ENCODE measurements around the gene SGSH.
"Not testable (repeated sequence)": the region's sequence is repeated elsewhere in the genome, so short reads cannot be mapped to it uniquely, and the experiment has no call there.

Gene SGSH

DNA sequence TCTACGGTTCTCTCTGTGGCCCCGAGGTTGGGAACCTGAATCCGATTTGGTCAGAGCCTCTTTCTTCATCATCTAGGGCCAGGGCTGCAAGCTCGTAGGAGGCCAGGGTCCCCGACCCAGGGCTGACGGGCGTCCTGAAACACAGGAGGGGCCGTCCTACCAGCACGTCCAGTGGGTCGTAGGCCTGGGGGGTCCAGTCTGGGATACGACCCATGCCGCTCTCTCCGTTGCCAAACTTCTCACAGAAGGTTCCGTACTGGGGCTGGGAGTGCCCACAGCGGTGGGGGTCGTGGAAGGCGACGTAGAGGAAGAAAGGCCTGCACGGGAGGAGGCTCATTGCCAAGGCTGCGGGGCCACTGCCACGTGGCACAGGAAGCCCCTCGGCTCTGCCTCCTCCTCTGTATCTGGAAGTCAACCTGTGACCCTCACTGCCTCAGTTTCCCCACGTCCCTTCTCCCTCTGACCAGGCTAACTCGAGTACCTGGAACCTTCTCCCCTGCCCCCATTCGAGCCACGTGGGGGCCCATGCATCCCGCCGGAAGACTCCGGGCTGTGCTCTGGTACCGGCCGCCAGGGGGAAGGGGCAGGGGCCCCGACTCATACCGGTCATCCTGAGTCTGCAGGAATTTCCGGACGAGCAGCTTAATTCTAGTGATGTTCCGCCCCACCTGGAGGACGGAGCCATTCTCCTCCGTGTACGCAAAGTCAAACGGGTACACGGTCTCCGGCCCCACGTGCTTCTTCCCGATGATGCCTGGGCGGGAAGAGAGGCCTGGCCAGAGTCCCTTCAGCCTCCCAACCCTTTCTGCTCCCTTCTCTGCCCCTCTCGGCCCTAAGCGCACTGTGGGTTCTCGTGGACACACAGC is 5.9 kb downstream of the SGSH start:
- no peak for TF ChIP-seq ZNF274 (IDR thresholded peaks at IDR 0.05; ENCODE audit: low read depth, low read length)
- H3K4me3 ChIP-seq (ENCODE audit: low read length), result no peak overlapping the region

GRCh38 chr17:80213643-80213975 is 6.5 kb downstream of the SGSH start:
- no peak overlapping the region for H3K4me3 ChIP-seq (ENCODE audit: low read length)

DNA sequence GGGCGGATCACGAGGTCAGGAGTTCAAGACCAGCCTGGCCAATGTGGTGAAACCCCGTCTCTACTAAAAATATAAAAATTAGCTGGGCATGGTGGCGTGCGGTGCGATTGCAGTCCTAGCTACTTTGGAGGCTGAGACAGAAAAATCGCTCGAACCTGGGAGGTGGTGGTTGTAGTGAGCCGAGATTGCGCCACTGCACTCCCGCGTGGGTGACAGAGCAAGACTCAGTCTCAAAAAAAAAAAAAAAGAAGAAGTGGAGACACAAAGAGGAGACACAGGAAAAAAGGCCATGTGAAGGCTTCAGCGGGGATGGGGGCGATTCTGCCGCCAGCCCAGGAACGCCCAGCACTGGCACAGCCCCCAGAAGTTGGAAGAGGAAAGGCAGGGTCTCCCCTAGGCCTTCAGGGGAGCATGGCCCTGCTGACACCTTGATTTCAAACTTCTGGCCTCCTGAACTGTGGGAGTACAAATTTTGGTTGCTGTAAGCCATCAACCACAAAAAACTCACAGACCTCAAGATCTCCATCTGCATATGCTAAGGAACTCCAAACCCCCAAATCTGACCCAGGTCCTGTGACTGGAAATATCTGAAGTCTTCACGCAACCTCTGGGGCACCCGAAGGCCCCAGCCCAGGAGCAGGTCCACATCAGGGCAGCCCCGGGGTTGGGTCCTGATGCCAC is 7.0 kb downstream of the SGSH start:
- no peak overlapping the region for H3K4me3 ChIP-seq (ENCODE audit: low read length)
- TF ChIP-seq ZNF274 (IDR thresholded peaks at IDR 0.05; ENCODE audit: low read depth, low read length), result no peak

More at GRCh38 chr17:80213643-80213975, 6.5 kb downstream of the SGSH start:
- TF ChIP-seq ZNF274 (IDR thresholded peaks at IDR 0.05; ENCODE audit: low read depth, low read length), result no peak

DNA sequence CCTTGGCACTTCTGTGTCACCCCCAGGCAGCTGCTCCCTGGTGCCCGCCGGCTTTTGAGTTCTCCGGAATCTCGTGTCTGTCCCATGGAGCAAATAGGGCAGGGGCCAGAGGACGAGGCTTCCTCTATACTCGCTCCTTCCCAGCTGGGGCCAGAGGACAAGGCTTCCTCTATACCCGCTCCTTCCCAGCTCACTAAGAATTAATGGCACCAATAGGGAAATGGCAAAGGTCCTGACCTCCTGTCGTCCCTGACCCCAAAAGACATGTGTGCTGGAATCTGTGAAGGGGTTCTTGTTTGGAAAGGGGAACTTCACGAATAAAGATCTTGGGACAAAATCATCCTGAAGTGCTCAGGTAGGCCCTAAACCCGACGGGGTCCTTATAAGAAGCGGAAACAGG is 7.6 kb downstream of the SGSH start:
- TF ChIP-seq ZNF274 (IDR thresholded peaks at IDR 0.05; ENCODE audit: low read depth, low read length), result no peak
- no peak overlapping the region for H3K4me3 ChIP-seq (ENCODE audit: low read length)

DNA sequence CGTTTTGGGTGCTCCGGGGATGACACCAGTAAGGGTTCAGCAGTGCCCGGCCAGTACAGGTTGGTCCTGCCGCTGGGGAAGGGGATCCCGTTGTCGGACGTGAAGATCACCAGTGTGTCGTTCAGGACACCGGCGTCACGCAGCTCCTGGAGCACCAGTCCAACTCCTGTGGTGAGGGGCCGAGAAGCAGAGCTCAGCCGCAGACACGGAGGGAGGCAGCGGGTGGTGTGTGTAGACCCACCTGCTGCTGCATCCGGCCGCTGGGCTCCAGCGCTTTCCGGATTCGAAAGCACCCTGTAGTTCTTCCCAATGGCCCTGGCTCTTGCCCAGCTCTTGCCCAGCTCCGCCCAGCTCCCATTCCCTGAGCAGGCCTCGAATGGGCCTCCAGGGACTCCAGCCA is 8.0 kb downstream of the SGSH start:
- no peak overlapping the region for H3K4me3 ChIP-seq (ENCODE audit: low read length)
- no peak for TF ChIP-seq ZNF274 (IDR thresholded peaks at IDR 0.05; ENCODE audit: low read depth, low read length)

DNA sequence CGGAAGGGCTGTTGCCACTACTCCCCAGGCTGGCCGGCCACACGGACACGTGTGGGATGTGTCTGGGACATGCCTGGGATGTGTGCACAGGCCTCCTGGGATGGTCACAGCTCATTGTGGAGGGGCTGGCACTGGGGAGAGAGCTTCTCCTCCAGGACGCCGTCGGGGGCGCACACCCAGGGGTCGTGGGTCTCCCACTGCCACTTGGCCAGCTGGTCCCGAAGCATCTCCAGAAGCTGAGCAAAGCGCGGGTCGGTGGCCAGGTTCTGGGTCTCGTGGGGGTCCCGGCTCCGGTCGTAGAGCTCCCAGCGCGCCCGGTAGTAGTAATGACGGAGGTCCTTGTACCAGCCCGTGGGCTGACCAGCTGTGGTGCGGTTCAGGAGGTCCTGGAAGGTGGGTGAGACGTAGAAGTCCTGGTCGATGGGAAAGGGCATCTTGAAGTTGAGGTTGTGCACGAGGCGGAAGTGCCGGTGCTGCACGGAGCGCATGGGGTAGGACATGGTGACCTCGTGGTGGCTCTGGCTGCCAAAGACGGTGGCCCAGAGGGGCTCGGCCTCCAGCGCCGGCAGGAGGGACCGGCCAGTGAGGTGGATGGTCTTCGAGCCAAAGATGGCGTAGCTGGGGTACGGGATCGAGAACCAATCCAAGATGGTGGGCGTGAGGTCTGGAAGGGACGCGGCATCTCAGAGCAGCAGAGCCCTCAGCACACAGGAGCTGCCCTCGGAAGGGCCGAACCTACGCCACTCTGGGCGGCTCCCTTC is 9.6 kb downstream of the SGSH start:
- TF ChIP-seq ZNF274 (IDR thresholded peaks at IDR 0.05; ENCODE audit: low read depth, low read length), result no peak
- no peak overlapping the region for H3K4me3 ChIP-seq (ENCODE audit: low read length)

DNA sequence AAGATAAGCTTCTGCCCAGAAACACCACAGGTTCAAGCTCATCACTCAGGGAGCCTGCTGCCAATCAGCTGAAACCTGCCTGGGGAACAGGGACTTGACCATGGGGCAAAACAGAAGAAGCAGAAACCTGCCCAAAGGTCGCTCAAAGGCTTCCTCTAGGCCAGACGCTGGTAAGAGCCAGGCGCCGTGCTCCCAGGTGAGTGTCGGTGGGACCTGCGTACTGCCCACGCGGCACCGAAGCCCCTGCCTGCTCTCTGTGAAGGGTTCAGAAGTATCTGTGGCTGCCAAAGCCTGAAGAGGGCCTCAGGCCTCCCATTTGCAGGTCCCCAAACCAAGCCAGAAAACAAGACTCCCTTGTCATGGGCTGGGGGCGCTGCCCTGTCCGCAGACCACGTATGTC is 10.4 kb downstream of the SGSH start:
- no peak overlapping the region for H3K4me3 ChIP-seq (ENCODE audit: low read length)
- no peak for TF ChIP-seq ZNF274 (IDR thresholded peaks at IDR 0.05; ENCODE audit: low read depth, low read length)

DNA sequence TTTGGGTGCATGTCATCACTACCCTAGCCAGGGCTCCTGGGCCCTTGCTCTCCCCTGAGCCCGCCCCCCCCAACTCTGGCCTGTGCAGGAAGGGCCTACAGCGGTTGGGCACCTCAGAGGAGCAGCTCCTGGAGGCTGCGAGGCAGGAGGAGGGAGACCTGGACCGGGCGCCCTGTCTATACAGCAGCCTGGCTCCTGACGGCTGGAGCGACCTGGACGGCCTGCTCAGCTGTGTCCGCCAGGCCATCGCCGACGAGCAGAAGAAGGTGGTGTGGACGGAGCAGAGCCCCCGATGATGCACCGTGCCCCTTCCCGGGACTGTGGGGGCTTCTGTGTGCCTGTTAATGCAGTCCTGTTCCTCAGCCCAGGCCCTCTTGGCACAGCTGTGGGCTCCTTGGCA is 12.1 kb downstream of the SGSH start:
- no peak overlapping the region for H3K4me3 ChIP-seq (ENCODE audit: low read length)
- TF ChIP-seq ZNF274 (IDR thresholded peaks at IDR 0.05; ENCODE audit: low read depth, low read length), result no peak

DNA sequence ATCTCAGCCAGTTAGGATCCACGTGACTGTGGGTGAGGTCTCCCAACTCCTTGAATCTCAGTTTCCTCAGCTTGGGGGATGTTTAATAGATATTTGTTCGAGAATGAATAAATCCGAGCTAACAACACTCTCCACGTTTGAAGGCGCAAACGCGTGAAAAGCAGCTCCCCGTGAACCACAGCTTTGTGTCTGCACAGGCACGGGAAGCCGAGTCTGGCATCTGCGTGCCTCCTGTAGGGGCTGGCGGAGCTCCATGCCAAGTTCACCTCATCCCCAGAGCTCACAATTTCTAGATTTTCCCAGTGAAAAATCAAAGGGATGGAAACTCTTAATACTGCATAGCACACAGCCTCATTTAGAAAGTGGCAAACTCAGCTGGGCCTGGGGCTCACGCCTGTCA is 14.3 kb downstream of the SGSH start:
- no peak overlapping the region for H3K4me3 ChIP-seq (ENCODE audit: low read length)
- no peak for TF ChIP-seq ZNF274 (IDR thresholded peaks at IDR 0.05; ENCODE audit: low read depth, low read length)

DNA sequence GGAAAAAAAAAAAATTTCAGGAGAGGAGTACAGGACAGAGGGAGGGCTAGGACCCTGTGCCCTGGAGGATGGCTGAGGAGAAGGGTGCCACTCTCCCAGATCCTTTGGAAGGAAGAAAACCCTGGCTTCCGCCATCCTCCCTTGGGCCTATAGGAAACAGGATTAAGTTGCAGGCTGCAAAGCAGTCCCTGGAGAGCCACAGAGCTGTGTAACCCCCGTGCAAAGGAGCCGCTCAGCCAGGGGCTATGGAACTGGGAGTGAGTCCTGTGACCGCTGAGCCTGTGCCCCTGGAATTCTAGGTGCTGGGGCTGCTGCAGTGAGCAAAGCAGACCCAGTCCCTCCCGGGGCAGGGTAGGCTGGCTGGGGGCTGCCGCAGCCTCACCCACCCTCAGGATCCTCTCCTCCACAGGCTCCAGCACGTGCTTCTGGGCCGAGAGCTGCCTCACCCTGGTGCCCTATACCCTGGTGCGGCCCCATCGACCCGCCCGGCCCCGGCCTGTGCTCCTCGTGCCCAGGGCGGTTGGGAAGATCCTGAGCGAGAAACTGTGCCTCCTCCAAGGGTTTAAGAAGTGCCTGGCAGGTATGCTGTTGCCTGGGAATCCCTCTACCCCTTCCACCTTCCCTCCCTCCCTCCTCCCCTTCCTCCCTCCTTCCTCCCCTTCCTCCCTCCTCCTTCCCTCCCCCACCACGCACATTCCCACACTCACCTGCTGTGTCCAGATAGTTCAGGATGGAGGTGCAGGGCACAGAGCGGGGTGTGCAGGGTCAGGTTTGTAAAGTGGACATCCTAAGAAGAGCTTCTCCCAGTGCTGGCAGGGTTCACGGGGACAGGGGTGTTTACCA is 15.3 kb downstream of the SGSH start:
- no peak for TF ChIP-seq ZNF274 (IDR thresholded peaks at IDR 0.05; ENCODE audit: low read depth, low read length)
- no peak overlapping the region for H3K4me3 ChIP-seq (ENCODE audit: low read length)

DNA sequence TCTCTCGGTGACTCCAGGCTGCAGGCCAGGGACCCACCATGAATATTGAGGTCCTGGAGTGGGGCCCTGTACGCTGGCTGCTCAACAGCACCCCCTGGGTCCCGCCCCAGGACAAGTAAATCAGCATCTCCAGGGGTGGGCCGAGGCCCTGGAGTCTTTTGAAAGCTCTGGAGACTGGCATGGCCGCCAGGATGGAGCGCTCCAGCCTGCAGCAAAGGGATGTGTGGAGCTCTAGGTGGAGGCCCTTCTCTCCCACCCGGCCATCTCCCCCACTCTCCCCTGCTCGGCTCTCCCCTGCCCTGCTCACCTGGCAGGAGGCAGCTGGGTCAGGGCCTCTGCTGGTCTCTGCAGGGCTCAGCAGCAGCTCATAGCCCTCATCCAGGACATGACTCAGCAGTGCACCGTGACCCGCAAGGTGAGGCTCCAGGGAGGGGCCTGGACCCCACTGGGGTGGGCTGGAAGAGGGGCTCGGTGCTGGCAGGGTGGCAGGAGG is 16.6 kb downstream of the SGSH start:
- H3K4me3 ChIP-seq (ENCODE audit: low read length), result no peak overlapping the region
- TF ChIP-seq ZNF274 (IDR thresholded peaks at IDR 0.05; ENCODE audit: low read depth, low read length), result no peak

DNA sequence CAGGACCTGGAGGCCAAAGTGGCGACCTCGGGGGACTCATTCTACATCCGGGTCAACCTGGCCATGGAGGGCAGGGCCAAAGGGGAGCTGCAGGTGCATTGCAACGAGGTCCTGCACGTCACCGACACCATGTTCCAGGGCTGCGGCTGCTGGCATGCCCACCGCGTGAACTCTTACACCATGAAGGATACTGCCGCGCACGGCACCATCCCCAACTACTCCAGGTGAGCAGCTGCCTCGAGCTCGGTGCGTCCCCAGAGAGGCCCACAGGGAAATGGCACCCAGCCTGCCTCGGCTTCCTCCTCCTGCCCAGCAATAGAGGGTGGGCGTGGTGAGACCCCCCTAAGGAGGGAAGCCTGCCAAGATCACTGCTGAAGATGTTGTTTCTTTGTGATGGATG is 17.9 kb downstream of the SGSH start:
- no peak for TF ChIP-seq ZNF274 (IDR thresholded peaks at IDR 0.05; ENCODE audit: low read depth, low read length)
- no peak overlapping the region for H3K4me3 ChIP-seq (ENCODE audit: low read length)

DNA sequence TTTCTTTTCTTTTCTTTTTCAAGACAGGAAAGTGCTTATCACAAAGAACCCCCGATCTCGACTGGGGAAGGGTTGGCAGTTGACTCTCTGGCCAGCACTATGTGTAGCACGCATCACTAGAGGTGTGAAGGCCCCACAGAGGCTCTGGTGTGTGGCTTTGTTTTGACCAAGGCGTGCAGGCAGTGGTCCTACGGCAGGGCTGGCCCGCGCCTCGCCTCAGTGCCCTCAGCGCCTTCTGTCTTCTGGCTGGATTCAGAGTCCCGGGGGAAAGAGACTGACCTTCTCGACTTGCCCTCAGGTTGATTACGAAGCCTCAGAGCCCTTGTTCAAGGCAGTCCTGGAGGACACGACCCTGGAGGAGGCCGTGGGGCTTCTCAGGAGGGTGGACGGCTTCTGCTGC is 18.7 kb downstream of the SGSH start:
- no peak overlapping the region for H3K4me3 ChIP-seq (ENCODE audit: low read length)
- no peak for TF ChIP-seq ZNF274 (IDR thresholded peaks at IDR 0.05; ENCODE audit: low read depth, low read length)

- not testable (repeated sequence) for H3K4me3 ChIP-seq (ENCODE audit: low read length)
These were observed 20.8 kb downstream of the SGSH start for GRCh38 chr17:80199295-80199694.

All from GM08714 (cell line).